Activated CD4-positive, alpha-beta T cell treated with anti-CD3 and anti-CD28 coated beads, Interleukin-2, amount 50 U/mL, for 1 hour (primary cell): ENCODE data around the gene GRM1.

Experiments
- DNase-seq: peaks from one replicate; pipeline ENCODE4 v3.0.0-alpha.2; 2020

The GRM1 gene

GRCh38 chr6:146100776-146101175 is 71.9 kb downstream of the GRM1 start:
- no peak for DNase-seq

GRCh38 chr6:146103416-146104072 is 74.7 kb downstream of the GRM1 start:
- no peak for DNase-seq

- no peak for DNase-seq
These were observed 77.7 kb downstream of the GRM1 start for GRCh38 chr6:146106532-146106931.

GRCh38 chr6:146110990-146111389 is 82.1 kb downstream of the GRM1 start:
- no peak for DNase-seq

- DNase-seq: no peak
These were observed 83.1 kb downstream of the GRM1 start for GRCh38 chr6:146111881-146112450.

- no peak for DNase-seq
These were observed 84.3 kb downstream of the GRM1 start for GRCh38 chr6:146113084-146113623.

GRCh38 chr6:146123616-146124015 is 94.8 kb downstream of the GRM1 start:
- DNase-seq: no peak

- DNase-seq: no peak
These were observed 98.8 kb downstream of the GRM1 start for GRCh38 chr6:146127447-146128215.

- DNase-seq: no peak
These were observed 105.0 kb downstream of the GRM1 start for GRCh38 chr6:146133866-146134265.

GRCh38 chr6:146135167-146135566 is 106.3 kb downstream of the GRM1 start:
- no peak for DNase-seq

GRCh38 chr6:146146836-146147235 is 118.0 kb downstream of the GRM1 start:
- no peak for DNase-seq

- no peak for DNase-seq
These were observed 120.9 kb downstream of the GRM1 start for GRCh38 chr6:146149770-146150169.

- no peak for DNase-seq
These were observed 124.3 kb downstream of the GRM1 start for GRCh38 chr6:146153040-146153758.

- DNase-seq: no peak
These were observed 125.3 kb downstream of the GRM1 start for GRCh38 chr6:146154197-146154596.

- no peak for DNase-seq
These were observed 132.8 kb downstream of the GRM1 start for GRCh38 chr6:146161664-146162063.

GRCh38 chr6:146169872-146170271 is 141.0 kb downstream of the GRM1 start:
- no peak for DNase-seq

GRCh38 chr6:146177785-146178184 is 148.9 kb downstream of the GRM1 start:
- no peak for DNase-seq

GRCh38 chr6:146183831-146184230 is 155.0 kb downstream of the GRM1 start:
- DNase-seq: no peak

- no peak for DNase-seq
These were observed 155.8 kb downstream of the GRM1 start for GRCh38 chr6:146184701-146185100.

GRCh38 chr6:146189131-146189530 is 160.3 kb downstream of the GRM1 start:
- DNase-seq: no peak

- DNase-seq: no peak
These were observed 161.7 kb downstream of the GRM1 start for GRCh38 chr6:146190581-146190980.

GRCh38 chr6:146191166-146191565 is 162.3 kb downstream of the GRM1 start:
- DNase-seq: no peak

GRCh38 chr6:146191612-146192011 is 162.8 kb downstream of the GRM1 start:
- no peak for DNase-seq
